ENCODE measurements around the gene RIPOR2. TPM values are rescaled to one million over a fixed set of nuclear protein-coding genes. Genes with fewer than 3 reads are reported as not detected.
"Not testable (repeated sequence)": the region's sequence is repeated elsewhere in the genome, so short reads cannot be mapped to it uniquely, and the experiment has no call there.

The RIPOR2 gene
- total and polyA plus RNA-seq, 2 experiments from 2014 or later, result 3.2 to 3.3 TPM

DNA sequence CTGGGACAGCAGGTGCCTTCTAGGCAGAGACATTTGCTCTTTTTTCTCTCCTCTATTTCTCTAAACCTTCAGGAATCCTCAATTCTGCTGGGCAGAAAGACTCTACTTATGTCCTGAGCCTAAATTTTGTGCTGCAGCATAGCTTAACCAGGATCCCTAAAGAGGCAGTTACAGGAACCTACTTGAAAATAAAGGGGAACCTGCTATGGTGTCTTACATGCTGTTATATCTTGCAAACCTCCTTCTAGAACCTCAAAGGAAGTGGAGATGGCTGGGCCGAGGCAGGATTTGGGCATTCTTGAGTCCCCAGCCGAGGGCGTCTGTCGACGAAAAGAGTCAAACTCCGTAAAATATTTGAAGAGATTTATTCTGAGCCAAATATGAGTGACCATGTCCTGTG lies 178.1 kb downstream of the RIPOR2 start:
- Histone ChIP-seq H3K27ac (no peak overlapping the region), H3K9ac (no peak overlapping the region), H3F3A (ENCODE audit: insufficient read depth) (no peaks in the 10 kb centered on the region), H3K36me3 (ENCODE audit: low read depth) (no peaks in the 10 kb centered on the region), H3K9me2 (ENCODE audit: insufficient read depth) (no peaks in the 10 kb centered on the region), H3K4me2 (ENCODE audit: unreplicated experiment) (no peak overlapping the region), H4K20me1 (ENCODE audit: insufficient read depth) (no peaks in the 10 kb centered on the region), H3K4me1 (ENCODE audit: insufficient read depth) (no peaks in the 10 kb centered on the region), H3K79me2 (ENCODE audit: insufficient read depth) (no peaks in the 10 kb centered on the region), H3K4me3 (no peak overlapping the region), H3K9me3 (ENCODE audit: low read depth) (no peaks in the 10 kb centered on the region), H2AFZ (peak overlapping the region; percentile 29; the same call in 1 of the 2 replicates), H3K27me3 (replicated peaks; ENCODE audit: insufficient read depth) (no peaks in the 10 kb centered on the region)
- DNase-seq, result no peak
- 89 to 90% methylated on average over 6 of the region's 6 CpGs for WGBS, 2 experiments (ENCODE audit: low coverage in 1 of 2, low lambda C conversion rate in 2 of 2, missing lambda C conversion rate in 2 of 2)
- in situ Hi-C loops (cut with MboI), result no loop called here
- no peak for TF ChIP-seq EZH2 (IDR thresholded peaks at IDR 0.05; ENCODE audit: insufficient read depth, poor library complexity, severe bottlenecking)
- no peak for TF ChIP-seq EZH2phosphoT487 (IDR thresholded peaks at IDR 0.05; ENCODE audit: insufficient read depth, low read depth)

DNA sequence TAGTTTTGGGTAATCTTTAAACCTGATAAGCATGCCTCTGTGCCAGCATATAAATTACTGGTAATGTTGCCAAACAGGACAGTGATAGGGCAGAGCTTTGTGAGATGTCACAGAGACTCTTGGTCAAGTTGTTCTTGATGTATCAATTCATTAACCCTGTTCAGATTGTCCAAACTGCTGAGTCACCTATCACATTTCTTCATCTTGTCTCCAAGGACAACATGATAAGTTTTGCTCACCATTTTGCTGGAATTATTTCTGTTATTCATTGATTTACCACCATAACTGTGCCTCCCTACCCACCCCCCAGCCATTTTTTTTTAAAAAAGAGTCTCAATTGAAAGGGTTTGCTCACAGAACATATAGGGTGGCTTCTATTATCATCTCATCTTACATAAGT lies 180.5 kb downstream of the RIPOR2 start:
- Histone ChIP-seq H3K4me2 (ENCODE audit: unreplicated experiment) (no peak overlapping the region), H3K4me3 (no peak overlapping the region), H3K9me3 (ENCODE audit: low read depth) (no peaks in the 10 kb centered on the region), H3K9ac (no peak overlapping the region), H3F3A (ENCODE audit: insufficient read depth) (no peaks in the 10 kb centered on the region), H2AFZ (peak overlapping the region; percentile 21; the same call in 1 of the 2 replicates), H3K36me3 (ENCODE audit: low read depth) (no peaks in the 10 kb centered on the region), H4K20me1 (ENCODE audit: insufficient read depth) (no peaks in the 10 kb centered on the region), H3K79me2 (ENCODE audit: insufficient read depth) (no peaks in the 10 kb centered on the region), H3K4me1 (ENCODE audit: insufficient read depth) (no peaks in the 10 kb centered on the region), H3K9me2 (ENCODE audit: insufficient read depth) (no peaks in the 10 kb centered on the region), H3K27ac (no peak overlapping the region), H3K27me3 (replicated peaks; ENCODE audit: insufficient read depth) (no peaks in the 10 kb centered on the region)
- DNase-seq, result no peak
- TF ChIP-seq EZH2phosphoT487 (IDR thresholded peaks at IDR 0.05; ENCODE audit: insufficient read depth, low read depth) (no peak), EZH2 (IDR thresholded peaks at IDR 0.05; ENCODE audit: insufficient read depth, poor library complexity, severe bottlenecking) (no peak)
- in situ Hi-C loops (cut with MboI), result no loop called here

GRCh38 chr6:24754378-24754777 lies 181.4 kb downstream of the RIPOR2 start:
- 61 to 64% methylated on average over 4 of the region's 4 CpGs for WGBS, 2 experiments (ENCODE audit: low coverage in 1 of 2, low lambda C conversion rate in 2 of 2, missing lambda C conversion rate in 2 of 2)

More at GRCh38 chr6:24754378-24754777, 181.4 kb downstream of the RIPOR2 start:
- H3K79me2 ChIP-seq (ENCODE audit: insufficient read depth); H3F3A ChIP-seq (ENCODE audit: insufficient read depth); H3K27ac ChIP-seq; H4K20me1 ChIP-seq (ENCODE audit: insufficient read depth); H3K4me1 ChIP-seq (ENCODE audit: insufficient read depth); H3K9ac ChIP-seq; DNase-seq; H3K9me2 ChIP-seq (ENCODE audit: insufficient read depth); H3K4me2 ChIP-seq (ENCODE audit: unreplicated experiment); H3K27me3 ChIP-seq (replicated peaks; ENCODE audit: insufficient read depth); H3K4me3 ChIP-seq; H3K36me3 ChIP-seq (ENCODE audit: low read depth); in situ Hi-C loops (cut with MboI); H2AFZ ChIP-seq; H3K9me3 ChIP-seq (ENCODE audit: low read depth): not testable (repeated sequence)

Other genes starting within 250 kb of the RIPOR2 start
- gene C6orf62, start 216.8 kb downstream of the RIPOR2 start, total RNA-seq (2014; rRNA removed; shearing (Covaris generic)), result 107 and 118 TPM in 2 replicates
- 307 and 315 TPM in 2 replicates for gene C6orf62, start 216.8 kb downstream of the RIPOR2 start, polyA plus RNA-seq (2016; fragmentation: Nextera tagmentation; extraction: Ambion mirVana)
- gene GMNN, start 161.0 kb downstream of the RIPOR2 start, total RNA-seq (2014; rRNA removed; shearing (Covaris generic)), result 8.4 and 16.2 TPM in 2 replicates
- gene GMNN, start 161.0 kb downstream of the RIPOR2 start, polyA plus RNA-seq (2016; fragmentation: Nextera tagmentation; extraction: Ambion mirVana), result 25.0 and 26.5 TPM in 2 replicates
- not detected in 2 replicates for gene ARMH2, start 137.0 kb downstream of the RIPOR2 start, total RNA-seq (2014; rRNA removed; shearing (Covaris generic))
- gene ARMH2, start 137.0 kb downstream of the RIPOR2 start, polyA plus RNA-seq (2016; fragmentation: Nextera tagmentation; extraction: Ambion mirVana), result not detected in 2 replicates

Data from GM23248 (cell line).